GM06990 (cell line): ENCODE data around the gene IP6K1.

Source experiments
- DNase-seq: peaks from one replicate; pipeline ENCODE4 v3.0.0-alpha.2; 2011; ENCODE audit not compliant: insufficient read length; ENCODE audit errors: extremely low read depth
- H3K27me3 ChIP-seq: replicated peaks from 2 replicates; pipeline ENCODE4 v1.6.0; 2011; ENCODE audit warnings: low read length; ENCODE audit not compliant: control insufficient read depth, insufficient read depth
- H3K36me3 ChIP-seq: 2 replicates; pipeline ENCODE4 v1.5.1; 2011; ENCODE audit warnings: low read length; ENCODE audit not compliant: control insufficient read depth, insufficient read depth
- H3K4me3 ChIP-seq: replicated peaks from 2 replicates; pipeline ENCODE4 v1.5.1; 2011; ENCODE audit warnings: low read depth, mild to moderate bottlenecking, control low read depth, low read length
- TF ChIP-seq, protein P1 (sequence below): IDR thresholded peaks from 2 replicates; pipeline ENCODE4 v1.5.1; 2011; ENCODE audit warnings: low read length, control low read depth, mild to moderate bottlenecking, inconsistent platforms; ENCODE audit not compliant: insufficient read depth, poor library complexity, severe bottlenecking

The IP6K1 gene

GRCh38 chr3:49803465-49804140, 17.3 kb upstream of the IP6K1 start:
- TF ChIP-seq, protein P1, sequence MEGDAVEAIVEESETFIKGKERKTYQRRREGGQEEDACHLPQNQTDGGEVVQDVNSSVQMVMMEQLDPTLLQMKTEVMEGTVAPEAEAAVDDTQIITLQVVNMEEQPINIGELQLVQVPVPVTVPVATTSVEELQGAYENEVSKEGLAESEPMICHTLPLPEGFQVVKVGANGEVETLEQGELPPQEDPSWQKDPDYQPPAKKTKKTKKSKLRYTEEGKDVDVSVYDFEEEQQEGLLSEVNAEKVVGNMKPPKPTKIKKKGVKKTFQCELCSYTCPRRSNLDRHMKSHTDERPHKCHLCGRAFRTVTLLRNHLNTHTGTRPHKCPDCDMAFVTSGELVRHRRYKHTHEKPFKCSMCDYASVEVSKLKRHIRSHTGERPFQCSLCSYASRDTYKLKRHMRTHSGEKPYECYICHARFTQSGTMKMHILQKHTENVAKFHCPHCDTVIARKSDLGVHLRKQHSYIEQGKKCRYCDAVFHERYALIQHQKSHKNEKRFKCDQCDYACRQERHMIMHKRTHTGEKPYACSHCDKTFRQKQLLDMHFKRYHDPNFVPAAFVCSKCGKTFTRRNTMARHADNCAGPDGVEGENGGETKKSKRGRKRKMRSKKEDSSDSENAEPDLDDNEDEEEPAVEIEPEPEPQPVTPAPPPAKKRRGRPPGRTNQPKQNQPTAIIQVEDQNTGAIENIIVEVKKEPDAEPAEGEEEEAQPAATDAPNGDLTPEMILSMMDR = no peak
- DNase-seq = peak; percentile 71
- Histone ChIP-seq H3K27me3 (no peaks in the 10 kb centered on the region), H3K4me3 (peak overlapping the region; percentile 86), H3K36me3 (no peaks in the 10 kb centered on the region; the same call in none of the 2 replicates)

DNA sequence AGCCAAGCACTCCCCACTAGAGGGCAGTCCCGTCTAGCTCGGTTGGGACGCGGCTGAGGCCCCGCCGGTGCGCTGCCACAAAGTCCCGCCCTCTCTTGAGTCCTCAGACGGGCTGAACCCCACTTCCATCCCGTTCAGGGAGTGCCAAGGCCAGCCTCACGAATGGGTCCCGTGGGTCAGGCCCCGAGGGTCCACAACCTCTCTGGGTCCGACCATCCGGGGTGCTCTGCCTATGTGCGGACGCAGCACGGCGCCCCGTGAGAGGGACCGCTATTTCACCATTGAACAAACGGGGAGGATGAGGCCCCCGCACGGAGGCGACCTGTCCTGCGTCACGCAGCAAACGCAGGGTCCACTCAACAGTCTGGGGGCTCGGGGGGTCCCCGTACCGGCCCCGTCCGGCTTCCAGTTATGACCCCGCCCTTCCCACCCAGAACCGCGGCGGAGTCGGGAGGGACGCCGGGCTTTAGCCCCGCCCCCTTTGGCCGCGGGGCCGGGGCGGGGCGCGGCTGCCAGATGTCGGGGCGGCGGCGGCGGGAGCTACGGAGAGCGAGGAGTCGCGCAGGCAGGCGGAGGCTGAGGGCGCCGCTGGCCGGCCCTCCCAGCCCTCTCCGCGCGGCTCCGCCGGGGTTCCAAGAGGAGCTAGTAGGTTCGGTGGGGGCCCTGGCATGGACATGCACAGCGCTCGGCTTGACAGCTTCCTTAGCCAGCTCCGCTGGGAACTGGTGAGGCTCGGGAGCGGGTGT, 16.6 kb upstream of the IP6K1 start, which contains the start of gene INKA1:
Gene INKA1 (plus strand): TSS at position 543 of the 746 bp plus-strand sequence. CDS start 132 bp downstream, at position 675.
- TF ChIP-seq, protein P1 = peak; percentile 89
- Histone ChIP-seq H3K27me3 (no peaks in the 10 kb centered on the region), H3K4me3 (peak within 1 kb of the TSS; percentile 86), H3K36me3 (no peaks in the 10 kb centered on the region; the same call in none of the 2 replicates)
- DNase-seq = peak; percentile 89

DNA sequence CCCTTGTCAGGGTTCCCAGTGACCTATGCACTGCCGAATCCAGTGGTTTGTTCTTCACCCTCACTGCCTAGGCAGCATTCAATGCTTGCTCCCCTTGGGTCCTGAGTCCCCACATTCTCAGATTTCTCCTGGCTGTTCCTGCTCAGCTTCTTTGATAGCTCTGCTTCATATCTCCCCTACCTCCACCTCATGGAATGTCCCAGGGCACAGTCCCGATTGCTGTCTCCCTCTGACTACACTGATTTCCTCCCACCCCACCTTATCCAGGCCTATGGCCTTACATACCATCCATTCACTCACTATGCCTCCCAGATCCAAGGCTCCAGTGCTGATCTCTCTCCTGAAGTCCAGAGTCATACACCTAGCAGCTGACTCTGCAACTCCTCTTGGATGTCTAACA, 14.8 kb upstream of the IP6K1 start:
- Histone ChIP-seq H3K27me3 (no peaks in the 10 kb centered on the region), H3K4me3 (no peak overlapping the region), H3K36me3 (no peaks in the 10 kb centered on the region)
- no peak for DNase-seq
- TF ChIP-seq, protein P1 = no peak

DNA sequence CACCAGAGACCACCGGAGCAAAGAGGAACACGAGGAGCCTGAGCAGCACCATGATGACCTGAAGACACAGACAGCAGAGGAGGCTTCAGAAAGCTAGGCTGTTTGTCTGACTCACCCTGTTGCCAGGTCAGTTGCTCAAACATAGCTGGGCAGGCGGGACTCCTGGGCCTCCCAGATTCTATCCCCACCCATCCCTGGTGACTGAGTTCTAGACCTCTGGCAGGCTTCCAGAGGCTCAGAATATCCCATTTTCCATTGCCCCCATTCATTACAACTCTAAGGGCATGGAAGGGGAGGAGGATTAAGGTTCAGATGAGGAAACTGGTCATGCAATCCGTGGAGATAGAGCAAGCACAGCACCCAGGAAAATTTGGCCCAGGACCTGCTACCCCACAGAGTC, 13.4 kb upstream of the IP6K1 start, which contains the start of gene CDHR4:
Gene CDHR4 (minus strand): TSS at position 113 of the 400 bp plus-strand sequence. CDS start 61 bp downstream, at position 52.
- no peaks in the 10 kb centered on the region for H3K27me3 ChIP-seq
- TF ChIP-seq, protein P1 = no peak
- H3K4me3 ChIP-seq = no peak within 1 kb of the TSS
- H3K36me3 ChIP-seq = no peaks in the 10 kb centered on the region
- DNase-seq = no peak

- Histone ChIP-seq H3K36me3 (no peaks in the 10 kb centered on the region), H3K27me3 (no peaks in the 10 kb centered on the region), H3K4me3 (no peak overlapping the region)
- no peak for DNase-seq
- TF ChIP-seq, protein P1 = no peak
Measured at GRCh38 chr3:49799105-49799504, 12.8 kb upstream of the IP6K1 start.
